Fibroblast of gingiva (primary cell): ENCODE measurements around the gene MGAT5.
"Not testable (repeated sequence)": the region's sequence is repeated elsewhere in the genome, so short reads cannot be mapped to it uniquely, and the experiment has no call there.

ENCODE experiments used
- DNase-seq: peaks from one replicate; pipeline ENCODE4 v3.0.0-alpha.2; 2011; ENCODE audit warnings: low read depth

Gene MGAT5

DNA sequence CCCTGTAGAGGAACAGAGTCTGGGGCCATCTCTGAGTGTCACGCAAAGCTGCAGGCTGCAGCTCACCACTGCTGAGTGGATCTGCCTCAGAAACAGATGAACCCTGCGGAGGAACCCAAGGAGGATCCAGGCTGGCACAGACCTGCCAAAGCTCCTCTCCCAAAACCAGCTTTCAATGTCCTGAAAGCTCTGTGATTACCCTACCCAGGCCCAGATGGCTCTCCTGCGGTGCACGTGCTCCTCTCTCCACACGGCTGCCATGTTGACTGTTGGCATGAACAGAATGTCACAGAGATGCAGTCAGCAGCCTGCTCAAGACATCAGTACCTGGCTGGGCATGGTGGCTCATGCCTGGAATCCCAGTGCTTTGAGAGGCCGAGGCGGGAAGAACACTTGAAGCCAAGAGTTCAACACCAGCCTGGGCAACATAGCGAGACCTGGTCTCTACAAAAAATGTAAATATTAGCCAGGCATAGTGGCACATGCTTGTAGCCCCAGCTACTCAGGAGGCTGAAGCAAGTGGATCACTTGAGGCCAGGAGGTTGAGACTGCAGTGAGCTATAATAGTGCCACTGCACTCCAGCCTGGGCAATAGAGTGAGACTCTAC lies 216.8 kb downstream of the MGAT5 start:
- no peak for DNase-seq

DNA sequence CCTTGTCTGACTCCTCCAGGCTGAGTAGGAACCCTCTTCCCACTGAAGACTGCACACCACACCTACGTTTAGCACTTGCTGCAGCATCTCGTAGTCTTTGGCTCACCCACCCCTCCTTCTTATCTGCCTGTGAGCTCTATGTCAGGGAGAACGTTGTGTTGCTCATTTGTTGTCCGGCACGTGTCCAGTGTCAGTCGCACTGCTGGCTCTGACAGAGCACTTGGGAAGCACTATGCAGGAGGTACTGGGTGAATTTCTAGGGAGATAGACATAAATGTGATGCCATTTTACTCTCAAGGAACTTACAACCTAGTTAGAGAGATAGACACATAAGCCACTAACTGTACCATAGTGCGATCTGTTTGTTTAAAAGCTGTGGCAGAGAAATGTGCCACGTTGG lies 223.1 kb downstream of the MGAT5 start:
- not testable (repeated sequence) for DNase-seq

DNA sequence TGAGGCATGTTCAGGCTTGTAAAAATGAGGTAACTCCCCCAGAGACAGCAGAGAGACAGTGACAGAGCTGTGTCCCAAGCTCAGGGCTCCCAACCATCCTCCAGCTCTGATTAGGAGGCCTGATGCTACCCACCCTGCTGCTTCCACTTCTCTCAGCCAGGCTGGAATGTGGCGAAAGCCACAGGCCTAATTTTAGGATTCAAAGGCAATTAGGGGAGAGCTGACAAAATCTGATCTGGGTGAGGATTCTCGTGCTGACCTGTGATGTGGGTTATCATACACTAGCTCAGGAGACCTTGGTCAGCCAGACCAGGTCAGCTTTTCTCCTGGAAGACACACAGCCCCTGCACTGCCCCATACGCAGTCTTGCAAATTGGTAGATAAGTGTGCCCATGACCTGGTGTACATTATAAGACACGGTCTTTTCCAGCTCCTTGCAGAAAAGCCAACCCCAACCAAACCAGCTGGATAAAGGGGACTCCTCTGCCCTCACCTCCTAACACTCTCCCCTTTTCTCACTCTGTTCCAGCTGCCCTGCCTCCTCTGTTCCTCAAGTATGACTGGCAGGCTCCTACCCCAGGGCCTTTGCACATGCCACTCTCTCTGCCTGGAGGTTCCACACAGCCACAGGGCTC lies 225.9 kb downstream of the MGAT5 start:
- no peak for DNase-seq

DNA sequence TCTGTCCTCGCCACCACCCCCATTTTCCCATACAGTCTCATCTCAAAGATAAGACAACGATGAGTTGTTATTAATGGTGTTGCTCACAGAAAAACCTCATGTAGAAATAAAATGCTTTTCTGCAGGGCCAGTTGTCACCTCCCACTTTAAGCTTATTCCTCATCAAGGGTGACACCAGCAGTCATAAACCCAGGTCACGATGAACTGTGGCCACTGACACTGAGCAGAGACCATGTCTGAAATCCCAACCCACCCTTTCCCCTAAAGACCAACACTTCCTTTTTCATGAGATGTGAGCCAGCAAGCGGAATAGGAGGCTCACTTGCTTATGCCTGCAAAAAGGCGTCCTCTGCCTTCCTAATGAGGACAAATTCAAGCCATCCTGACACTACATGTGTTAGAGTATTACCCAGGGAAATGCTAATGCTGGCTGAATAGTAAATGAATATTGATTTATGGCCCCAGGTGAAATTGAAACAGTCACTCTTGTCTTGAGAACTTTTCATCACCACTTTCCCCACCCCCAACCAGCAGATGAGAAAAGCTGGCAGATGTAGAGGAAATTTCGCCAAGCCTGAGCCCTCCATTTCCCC lies 228.4 kb downstream of the MGAT5 start:
- DNase-seq, result no peak

DNA sequence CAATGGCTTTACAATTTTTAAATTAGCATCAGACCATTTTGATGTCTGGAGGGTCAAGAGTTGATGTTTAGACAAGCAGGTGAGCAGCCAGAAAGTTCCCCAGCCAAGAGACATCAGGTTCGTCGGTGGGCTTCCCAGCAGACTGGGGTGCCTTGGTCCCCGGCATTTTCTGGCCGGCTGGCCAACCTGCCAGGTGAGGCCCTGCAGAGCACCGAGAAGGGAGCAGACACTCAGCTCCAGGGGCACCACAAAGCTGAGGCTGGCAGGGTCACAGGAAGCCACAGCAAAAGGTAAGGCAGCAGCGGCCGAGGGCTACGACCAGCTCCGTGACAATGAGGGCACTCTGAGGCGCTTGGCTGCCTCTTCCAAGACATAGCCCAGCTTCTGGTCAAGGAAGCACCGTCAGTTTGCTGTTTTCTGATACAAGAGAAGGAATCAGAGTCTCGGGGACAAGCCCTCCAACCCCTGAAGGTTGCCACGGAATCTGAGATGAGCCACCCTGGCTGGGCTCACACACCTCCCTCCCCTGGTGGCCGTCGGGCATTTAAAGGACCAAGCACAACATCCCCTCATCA lies 229.0 kb downstream of the MGAT5 start:
- DNase-seq, result no peak

DNA sequence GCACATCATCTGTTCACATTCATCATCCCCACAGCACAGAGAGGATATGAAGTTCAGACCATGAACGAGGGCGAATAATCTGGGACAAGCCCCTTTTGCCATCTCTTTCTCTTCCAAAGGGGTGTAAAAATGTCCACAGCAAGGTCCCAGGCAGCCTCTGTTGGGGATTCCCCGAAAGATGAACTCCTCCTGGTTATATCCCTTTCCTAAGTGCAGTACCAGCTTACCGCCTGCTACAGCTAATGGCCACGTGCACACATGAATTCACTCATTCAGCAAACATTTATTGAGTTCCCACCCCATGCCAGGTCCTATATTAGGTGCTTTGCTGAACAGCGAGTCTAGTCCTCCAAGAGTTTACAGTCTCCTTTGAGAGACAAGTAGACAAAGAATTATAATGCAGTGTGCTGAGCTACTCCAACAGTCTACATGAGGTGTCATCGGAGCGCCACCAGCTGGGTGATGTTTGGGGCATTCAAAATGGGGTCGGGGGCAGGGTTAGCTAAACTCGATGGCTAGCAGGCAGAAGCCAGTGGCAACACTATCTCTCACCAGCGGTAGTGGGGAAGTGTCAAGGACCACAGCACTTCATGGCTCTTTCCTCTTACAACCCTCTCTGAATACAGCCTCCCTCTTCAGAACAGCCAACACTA lies 236.0 kb downstream of the MGAT5 start:
- DNase-seq, result no peak

DNA sequence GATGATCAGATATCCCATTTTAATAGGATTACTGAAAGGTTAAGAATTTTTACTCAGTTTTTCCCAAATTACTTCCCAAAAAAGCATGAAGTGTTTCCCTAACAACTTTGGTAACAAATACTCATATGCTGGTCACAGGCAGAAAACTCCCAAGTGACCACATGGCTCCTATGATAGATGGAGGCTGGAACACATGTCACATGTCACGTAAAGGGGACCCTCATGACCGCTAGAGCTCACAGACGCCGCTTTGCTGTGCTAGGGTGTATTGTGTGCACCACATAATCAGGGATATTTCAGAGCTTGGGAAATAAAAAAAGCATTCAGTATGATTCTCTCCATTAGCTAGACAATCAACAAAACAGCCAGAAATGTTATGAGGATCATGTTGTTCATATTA lies 236.7 kb downstream of the MGAT5 start:
- DNase-seq, result no peak

DNA sequence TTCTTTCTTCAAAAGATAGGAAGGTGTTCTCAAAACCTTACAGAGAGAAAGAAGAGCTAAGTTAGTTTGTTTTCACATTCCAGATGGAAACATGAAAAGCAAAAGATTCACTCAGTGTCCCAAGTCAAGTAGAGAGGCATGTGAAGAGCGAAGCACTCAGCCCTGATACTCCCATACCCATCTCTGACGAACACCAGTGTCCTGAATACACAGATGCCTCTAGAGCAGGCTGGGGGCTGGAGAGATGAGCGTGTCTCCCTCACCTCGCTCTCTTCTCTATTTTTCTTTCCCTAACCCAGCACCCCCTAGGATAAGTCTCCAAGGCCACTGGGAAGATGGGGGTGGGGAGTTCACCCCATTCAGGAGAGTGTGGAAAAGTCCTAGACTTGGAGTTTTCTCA lies 237.2 kb downstream of the MGAT5 start:
- no peak for DNase-seq

DNA sequence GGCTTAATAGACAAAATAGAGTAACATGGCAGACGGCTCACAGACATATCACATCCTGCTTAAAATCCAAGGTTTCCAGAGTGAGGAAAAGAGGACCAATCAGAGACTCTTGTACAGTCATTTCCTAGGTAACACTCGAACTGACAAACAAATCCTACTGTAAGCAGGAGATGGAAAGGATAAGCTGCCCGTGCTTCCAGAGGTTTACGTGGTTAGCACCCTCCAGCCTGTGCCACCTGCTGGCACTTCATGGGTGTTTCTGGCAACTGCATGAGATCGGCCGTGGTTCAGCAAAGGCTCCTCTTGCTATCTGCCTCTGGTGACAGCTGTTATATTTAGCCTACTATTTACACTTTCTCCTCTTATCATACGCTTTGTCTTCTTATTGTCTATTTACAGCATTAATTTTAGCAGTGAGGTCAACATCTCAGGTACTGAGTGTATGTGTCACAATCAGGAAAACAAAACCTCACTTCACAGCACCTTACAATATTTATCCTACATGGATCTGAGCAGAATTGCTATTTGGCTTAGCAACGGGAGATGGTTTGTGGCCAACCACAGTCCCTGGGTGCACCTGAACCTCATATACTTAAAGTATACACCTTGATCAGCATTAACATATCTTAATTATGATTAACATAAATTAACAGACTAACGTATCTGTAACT lies 238.0 kb downstream of the MGAT5 start:
- no peak for DNase-seq

DNA sequence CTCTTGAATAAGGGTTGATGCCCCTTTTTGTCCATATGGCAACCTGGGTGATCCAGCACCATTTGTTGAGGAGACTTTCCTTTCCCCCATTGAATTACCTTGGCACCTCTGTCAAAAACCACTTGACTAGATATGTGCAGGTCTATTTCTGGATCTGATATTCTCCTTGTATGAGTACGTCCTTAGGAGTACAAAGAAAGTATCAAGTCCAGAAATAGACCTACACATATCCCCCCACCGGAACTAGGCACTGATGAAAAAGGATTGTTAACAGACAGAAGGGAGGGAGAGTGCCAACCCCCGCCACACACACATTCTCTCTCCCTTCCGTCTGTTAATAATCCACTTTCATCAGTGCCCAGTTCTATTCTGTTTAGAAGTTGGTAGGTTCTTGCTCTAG lies 239.9 kb downstream of the MGAT5 start:
- DNase-seq, result no peak

DNA sequence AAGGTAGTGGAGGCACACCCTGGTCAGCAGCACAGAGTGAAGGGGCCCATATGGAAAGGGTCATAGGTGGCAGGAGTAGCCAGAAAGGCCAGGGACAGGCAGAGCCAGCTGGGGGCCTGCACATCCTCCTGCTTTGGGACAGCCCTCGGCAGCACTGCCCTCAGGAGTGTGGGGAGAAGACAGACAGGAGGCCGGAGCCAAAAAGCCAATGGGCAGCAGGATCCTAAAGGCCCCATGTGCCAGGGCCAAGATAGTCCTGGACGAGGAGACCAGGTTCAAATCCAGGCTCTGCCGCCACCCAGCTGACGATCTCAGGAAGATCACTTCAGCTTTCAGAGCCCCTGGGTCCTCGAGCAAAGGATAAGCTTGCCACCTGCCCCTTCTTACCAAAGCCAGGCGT lies 244.8 kb downstream of the MGAT5 start:
- no peak for DNase-seq

DNA sequence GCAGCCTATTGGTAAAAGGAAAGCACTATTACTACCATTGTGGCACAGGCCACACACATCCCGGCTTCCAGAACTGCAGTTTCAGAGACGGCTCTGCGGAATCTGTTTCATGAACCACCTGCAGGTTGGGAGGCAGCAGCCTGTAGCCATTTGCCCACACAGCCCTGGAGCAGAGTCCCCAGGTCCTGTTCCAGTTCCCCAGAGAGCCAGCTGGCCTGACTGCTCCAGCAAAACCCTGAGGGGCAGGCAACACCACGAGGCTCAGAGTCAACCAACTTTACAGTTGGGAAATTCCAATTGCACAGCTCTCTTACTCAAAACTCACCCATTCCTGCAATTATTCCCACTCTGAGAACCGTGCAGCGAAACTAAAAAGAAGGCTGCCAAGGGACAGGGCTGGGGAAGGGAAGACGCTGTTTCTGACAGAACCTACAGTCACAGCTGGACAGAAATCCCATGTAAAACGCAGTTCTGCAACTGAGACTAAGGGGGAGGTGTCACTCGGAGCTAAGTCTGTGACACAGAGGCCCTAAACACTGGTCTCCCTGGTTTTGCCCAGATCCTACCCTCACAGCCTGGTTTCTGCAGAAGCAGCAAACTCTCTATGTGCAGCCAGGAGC lies 245.5 kb downstream of the MGAT5 start:
- DNase-seq, result no peak

DNA sequence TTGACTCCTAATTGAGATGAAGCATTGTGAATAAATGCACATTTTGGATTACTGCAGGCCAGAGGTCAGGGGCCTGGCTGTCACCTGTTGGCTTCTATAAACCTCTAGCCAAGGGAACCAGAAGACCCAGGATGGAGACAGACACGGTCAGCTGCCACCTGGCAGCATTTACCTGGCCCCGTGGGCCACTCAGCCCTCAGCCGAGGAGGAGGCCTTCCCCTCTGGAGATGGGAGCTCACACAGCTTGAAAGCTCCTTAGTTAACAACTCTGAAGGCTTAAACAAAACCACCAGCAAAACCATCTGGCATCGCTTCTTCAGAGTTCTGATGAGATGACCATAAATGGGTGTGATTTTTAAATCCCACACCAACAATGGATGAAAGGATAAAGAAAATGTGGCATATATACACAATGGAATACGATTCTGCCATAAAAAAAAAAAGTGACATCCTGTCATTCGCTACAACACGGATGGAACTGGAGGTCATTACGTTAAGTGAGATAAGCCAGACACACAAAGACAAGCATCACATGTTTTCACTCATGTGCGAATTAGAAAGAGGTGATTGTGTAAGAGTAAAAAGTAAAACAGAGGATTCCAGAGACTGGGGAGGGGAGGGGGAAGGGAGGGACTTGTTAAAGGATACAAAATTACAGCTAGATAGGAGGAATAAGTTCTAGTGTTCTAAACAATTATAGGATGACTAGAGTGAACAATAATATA lies 246.5 kb downstream of the MGAT5 start:
- no peak for DNase-seq

DNA sequence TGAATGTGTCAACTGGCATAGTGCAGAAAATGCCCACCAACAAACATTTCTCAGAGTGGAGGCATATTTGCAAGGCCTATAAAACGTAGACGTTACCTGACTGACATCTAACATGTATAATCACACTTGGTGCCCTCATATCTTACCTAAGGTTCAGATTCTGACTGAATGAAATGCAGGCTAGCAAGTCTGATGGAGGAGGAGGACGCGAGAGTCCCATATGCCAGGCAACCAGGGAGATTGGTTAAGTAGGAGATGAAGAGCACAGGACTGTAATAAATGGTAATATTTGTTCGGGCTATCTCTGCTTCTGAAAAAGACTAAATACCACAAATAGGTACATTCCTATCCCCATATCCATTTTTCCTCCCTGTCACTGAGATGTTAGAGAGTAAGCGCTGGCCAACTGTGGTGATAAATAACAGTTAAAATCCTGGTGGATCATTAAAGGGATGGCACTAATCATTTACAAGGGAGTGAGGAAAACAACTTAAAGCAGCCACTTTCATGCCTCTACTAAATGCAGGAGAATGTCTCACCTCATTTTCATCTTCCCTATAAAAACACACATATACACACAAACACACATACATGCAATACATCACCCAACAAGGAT lies 247.7 kb downstream of the MGAT5 start:
- DNase-seq, result no peak

DNA sequence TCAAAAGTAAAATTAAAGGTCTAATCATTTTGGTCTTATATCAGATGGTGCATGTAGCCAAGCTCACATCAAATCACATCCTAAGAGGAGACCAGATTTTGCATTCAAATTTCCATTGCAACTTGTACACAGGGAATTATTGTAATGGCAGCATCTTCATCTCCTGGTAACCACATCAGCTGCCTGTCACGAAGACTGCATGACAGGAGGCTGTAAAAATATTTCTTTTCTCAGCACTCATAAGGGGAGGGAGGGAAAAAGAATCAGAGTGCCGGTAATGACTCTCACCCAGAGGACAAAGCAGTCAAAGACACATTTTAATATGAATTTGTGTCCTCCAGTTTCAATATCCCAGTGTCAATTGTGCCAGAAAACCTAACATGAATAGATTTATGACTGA lies 248.2 kb downstream of the MGAT5 start:
- DNase-seq, result no peak
